ENCODE results near the gene IL25. TPM values are rescaled to one million over a fixed set of nuclear protein-coding genes. Genes with fewer than 3 reads are reported as not detected.
A peak's percentile ranks its signal among the peaks of the same experiment; 100 is the strongest.
"Not testable (repeated sequence)": the region's sequence is repeated elsewhere in the genome, so short reads cannot be mapped to it uniquely, and the experiment has no call there.

The IL25 gene
- total and polyA plus RNA-seq, 8 donors = not detected

DNA sequence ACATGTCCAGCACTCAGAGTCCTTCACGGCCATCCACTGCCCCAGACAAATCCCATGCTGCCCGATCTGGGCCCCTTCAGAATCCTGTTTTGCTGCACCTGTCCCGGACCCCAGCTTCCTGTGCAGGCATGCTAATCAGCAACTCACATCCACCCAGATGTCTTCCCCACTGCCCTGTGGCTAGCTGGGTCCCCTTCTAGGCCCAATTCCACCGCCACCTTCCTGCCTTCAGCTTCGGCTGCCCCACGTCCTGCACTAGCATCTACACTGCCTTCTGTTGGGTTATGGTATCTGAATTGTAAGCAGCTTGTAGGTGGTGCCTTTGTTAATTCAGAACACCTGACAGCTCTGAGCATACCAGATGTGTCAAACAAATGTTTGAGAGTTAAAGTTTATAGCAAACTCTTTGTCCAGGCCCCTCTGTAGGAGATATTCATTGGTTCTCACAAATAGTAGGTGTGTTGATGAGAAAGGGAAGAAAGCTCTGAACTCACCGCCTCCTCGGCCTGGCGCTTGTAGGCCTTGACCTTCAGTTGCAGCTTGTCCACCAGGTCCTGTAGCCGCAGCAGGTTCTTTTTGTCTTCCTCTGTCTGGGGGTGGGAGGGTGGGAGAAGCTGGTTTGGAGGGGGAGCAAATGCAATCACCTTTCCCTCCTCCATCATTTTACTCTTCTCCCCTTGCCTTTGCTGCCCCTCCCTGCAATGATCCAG is 10.3 kb downstream of the IL25 start:
- H3K27me3 ChIP-seq = peaks cover 0 to 31% (median 0%) of the 10 kb centered on the region in 3 donors
- no peaks in the 10 kb centered on the region for H3K9me3 ChIP-seq
- no peaks in the 10 kb centered on the region for H3K4me1 ChIP-seq
- TF ChIP-seq, protein P1, sequence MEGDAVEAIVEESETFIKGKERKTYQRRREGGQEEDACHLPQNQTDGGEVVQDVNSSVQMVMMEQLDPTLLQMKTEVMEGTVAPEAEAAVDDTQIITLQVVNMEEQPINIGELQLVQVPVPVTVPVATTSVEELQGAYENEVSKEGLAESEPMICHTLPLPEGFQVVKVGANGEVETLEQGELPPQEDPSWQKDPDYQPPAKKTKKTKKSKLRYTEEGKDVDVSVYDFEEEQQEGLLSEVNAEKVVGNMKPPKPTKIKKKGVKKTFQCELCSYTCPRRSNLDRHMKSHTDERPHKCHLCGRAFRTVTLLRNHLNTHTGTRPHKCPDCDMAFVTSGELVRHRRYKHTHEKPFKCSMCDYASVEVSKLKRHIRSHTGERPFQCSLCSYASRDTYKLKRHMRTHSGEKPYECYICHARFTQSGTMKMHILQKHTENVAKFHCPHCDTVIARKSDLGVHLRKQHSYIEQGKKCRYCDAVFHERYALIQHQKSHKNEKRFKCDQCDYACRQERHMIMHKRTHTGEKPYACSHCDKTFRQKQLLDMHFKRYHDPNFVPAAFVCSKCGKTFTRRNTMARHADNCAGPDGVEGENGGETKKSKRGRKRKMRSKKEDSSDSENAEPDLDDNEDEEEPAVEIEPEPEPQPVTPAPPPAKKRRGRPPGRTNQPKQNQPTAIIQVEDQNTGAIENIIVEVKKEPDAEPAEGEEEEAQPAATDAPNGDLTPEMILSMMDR (IDR thresholded peaks at IDR 0.05) = no peak
- no peak for TF ChIP-seq POLR2AphosphoS5 (IDR thresholded peaks at IDR 0.05)
- no peak for TF ChIP-seq POLR2A (IDR thresholded peaks at IDR 0.05)
- WGBS, 5 donors = 64 to 74% (median 72%) methylated on average over 10 of the region's 10 CpGs
- no peaks in the 10 kb centered on the region for H3K36me3 ChIP-seq
- intact Hi-C loops (cut with DNase I; ENCODE audit: low total_unique reads) = loop anchor here (5.0 kb wide), 1 partner anchor 51 kb away; no protein-coding TSS in a partner anchor
- H3K27ac ChIP-seq = no peak overlapping the region
- no peak for DNase-seq
- H3K4me3 ChIP-seq = no peak overlapping the region

DNA sequence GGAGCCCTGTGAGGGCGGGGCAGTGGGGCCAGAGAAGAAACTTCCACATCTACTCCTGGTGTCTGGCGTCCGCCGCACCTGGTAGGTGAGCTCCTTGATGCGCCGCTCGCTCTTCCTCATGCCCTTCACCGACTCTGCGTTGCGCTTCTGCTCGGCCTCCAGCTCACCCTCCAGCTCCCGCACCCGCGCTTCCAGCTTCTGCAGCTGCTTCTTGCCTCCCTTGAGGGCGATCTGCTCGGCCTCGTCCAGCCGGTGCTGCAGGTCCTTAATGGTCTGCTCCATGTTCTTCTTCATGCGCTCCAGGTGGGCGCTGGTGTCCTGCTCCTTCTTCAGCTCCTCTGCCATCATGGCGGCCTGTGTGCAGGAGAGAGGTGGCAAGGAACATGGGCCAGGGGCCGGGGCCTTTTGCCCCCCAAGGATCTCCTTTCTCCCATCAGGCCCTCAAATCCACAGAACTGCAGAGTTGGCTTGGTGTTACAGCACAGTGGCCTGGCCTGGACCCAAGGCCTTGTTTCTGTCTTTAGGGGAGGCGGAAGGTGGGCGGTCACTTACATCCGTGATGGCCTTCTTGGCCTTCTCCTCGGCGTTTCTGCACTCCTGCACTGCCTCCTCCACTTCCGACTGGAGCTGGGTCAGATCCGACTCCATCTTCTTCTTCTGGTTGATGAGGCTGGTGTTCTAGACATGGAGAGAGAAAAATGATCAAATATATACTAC is 11.9 kb downstream of the IL25 start:
- intact Hi-C loops (cut with DNase I; ENCODE audit: low total_unique reads) = loop anchor here (5.0 kb wide), 1 partner anchor 52 kb away; no protein-coding TSS in a partner anchor
- no peak for DNase-seq
- Histone ChIP-seq H3K4me1 (no peaks in the 10 kb centered on the region), H3K9me3 (no peaks in the 10 kb centered on the region), H3K36me3 (no peaks in the 10 kb centered on the region), H3K27me3 (peaks cover 0 to 36% (median 0%) of the 10 kb centered on the region in 3 donors), H3K4me3 (no peak overlapping the region), H3K27ac (no peak overlapping the region)
- TF ChIP-seq EP300 (IDR thresholded peaks at IDR 0.05) (no peak), POLR2A (IDR thresholded peaks at IDR 0.05) (no peak)
- 82 to 95% (median 91%) methylated on average over 29 of the region's 29 CpGs for WGBS, 5 donors

DNA sequence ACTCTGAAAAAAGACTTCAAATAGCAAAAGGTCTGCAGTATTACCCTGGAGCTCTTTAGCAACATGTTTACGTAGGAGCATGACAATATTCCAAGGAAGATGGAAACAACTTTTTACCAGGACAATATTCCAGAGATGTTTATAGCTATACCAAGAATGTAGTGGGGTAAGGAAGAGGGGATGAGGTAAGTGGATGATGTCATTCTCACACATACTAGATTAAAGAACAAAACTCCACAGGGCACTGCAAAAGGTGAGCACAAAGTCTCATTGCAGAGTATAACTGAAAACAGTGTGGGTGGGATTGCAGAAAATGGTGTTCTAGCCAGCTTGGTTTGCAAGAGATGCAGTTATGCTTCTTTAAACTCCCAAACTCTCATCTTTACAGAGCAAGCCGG is 12.6 kb downstream of the IL25 start:
- TF ChIP-seq EP300 (IDR thresholded peaks at IDR 0.05) (no peak), POLR2AphosphoS5 (IDR thresholded peaks at IDR 0.05) (no peak), POLR2A (IDR thresholded peaks at IDR 0.05) (no peak)
- TF ChIP-seq, protein P1 (IDR thresholded peaks at IDR 0.05) = no peak
- WGBS, 5 donors = 72 to 85% (median 81%) methylated on average over 2 of the region's 2 CpGs
- intact Hi-C loops (cut with DNase I; ENCODE audit: low total_unique reads) = no loop called here
- H3K27me3 ChIP-seq = peaks cover 0 to 30% (median 0%) of the 10 kb centered on the region in 3 donors
- no peaks in the 10 kb centered on the region for H3K4me1 ChIP-seq
- no peaks in the 10 kb centered on the region for H3K36me3 ChIP-seq
- no peak overlapping the region for H3K27ac ChIP-seq
- no peaks in the 10 kb centered on the region for H3K9me3 ChIP-seq
- no peak for DNase-seq
- no peak overlapping the region for H3K4me3 ChIP-seq

DNA sequence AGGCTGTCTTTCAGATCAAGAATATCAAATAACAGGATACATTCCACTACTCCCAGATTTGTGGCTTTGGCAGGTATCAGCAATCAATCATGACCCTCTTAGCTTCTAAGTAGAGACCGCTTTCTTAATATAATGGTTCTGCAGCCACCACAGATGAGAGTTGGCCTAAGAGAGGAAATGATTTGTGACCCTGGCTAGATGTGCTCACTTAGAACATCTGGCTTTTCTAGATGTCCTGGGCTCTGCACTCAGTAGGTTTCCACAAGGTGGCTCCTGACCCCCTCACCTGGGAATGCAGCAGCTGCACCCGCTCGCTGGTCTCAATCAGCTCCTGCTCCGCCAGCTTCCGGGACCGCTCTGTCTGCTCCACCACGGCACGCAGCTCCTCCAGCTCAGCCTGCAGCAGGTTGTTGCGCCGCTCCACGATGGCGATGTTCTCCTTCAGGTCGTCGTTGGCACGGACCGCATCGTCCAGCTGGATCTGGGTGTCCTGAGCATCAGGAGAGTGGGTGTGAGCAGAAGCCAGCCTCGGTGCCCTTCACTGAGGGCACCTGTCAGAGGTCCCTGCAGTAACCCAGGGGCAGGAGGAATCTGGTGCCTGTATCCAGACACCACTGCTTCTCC is 13.1 kb downstream of the IL25 start:
- WGBS, 5 donors = 69 to 82% (median 74%) methylated on average over 7 to 18 of the region's 18 CpGs
- H3K9me3 ChIP-seq = no peaks in the 10 kb centered on the region
- peak in 1 of 2 donors; percentile 28 for DNase-seq

DNA sequence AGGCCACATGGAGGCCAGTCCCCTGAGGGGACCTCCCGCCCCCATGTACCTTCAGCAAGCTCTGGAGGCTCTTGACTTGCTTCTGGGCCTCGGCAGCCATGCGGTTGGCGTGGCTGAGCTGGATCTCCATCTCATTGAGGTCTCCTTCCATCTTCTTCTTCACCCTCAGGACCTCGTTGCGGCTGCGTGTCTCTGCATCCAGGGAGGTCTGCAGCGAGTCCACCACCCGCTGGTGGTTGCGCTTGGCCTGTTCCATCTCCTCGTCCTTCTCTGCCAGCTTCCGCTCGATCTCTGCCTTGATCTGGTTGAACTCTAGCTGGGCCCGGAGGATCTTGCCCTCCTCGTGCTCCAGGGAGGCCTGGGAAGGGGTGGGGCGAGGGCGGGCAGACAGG is 13.7 kb downstream of the IL25 start:
- H3K9me3 ChIP-seq; intact Hi-C loops (cut with DNase I; ENCODE audit: low total_unique reads); H3K36me3 ChIP-seq; H3K27ac ChIP-seq; DNase-seq; H3K4me3 ChIP-seq; H3K4me1 ChIP-seq: not testable (repeated sequence)
- WGBS, 5 donors = 79 to 87% (median 85%) methylated on average over 12 to 17 of the region's 17 CpGs
- peaks cover 0 to 20% (median 0%) of the 10 kb centered on the region in 3 donors for H3K27me3 ChIP-seq

More for the DNA sequence above, 13.1 kb downstream of the IL25 start:
- Histone ChIP-seq H3K27ac (no peak overlapping the region), H3K4me3 (no peak overlapping the region), H3K36me3 (no peaks in the 10 kb centered on the region), H3K27me3 (peaks cover 0 to 25% (median 0%) of the 10 kb centered on the region in 3 donors), H3K4me1 (no peaks in the 10 kb centered on the region)
- intact Hi-C loops (cut with DNase I; ENCODE audit: low total_unique reads) = no loop called here
- no peak for TF ChIP-seq POLR2AphosphoS5 (IDR thresholded peaks at IDR 0.05)
- no peak for TF ChIP-seq POLR2A (IDR thresholded peaks at IDR 0.05)
- TF ChIP-seq, protein P1 (IDR thresholded peaks at IDR 0.05) = no peak
- TF ChIP-seq EP300 (IDR thresholded peaks at IDR 0.05) = no peak

Measured in stomach (tissue), 9 donors.